ENCODE data around the gene ZNF324.
"Not testable (repeated sequence)": the region's sequence is repeated elsewhere in the genome, so short reads cannot be mapped to it uniquely, and the experiment has no call there.

The ZNF324 gene

DNA sequence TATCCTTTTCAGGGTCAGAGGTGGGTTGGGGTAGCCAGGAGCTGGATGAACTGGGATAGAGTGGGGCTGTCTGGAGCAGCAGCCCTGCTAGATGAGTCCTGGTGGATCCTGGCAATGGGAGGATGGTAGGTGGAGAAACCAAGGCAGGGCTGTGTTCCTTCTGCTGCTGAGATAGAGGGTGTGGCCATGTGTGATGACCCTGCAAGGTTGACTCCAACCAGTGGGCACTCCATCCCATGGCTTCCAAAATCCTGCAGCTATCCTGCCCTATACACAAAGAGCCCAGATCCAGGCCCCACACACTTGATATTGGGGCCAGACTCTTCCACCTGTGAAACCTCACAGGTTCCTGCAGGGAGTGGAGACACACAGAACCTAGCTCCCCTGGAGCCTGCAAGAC is 6.9 kb downstream of the ZNF324 start:
- no peak for DNase-seq

DNA sequence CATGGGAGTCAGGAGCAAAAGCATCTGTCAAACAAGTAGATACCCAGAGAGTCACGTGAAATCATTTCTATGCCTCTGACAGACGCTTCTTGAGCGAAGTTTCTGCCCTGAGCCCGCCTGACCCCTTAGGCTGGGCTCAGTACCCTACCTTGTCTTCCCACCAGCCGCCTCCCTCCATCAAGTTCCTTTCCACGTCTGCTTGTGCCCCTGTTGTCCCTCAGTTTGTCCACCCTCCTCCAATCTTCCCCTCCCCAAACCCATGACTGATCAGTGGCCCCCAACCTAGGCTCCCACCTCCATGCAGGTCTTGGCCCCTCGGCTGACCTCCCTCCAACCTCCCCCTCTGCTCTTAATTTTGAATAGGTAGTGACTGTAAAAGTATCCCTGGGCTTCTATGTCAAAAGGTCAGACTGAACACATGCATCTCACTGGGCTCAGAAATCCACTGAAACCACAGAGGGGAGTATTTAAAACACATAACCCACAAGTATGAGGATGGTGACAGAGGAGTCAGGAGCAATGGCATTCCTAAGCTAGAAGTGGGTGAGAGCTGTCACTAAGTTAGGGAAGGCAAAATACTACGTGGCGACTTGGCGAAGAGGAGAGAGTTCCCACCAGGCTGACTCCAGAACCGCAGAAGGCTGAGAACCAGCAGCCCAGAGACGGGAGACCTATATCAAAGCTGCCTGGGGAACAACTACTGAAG is 7.6 kb downstream of the ZNF324 start:
- no peak for DNase-seq

DNA sequence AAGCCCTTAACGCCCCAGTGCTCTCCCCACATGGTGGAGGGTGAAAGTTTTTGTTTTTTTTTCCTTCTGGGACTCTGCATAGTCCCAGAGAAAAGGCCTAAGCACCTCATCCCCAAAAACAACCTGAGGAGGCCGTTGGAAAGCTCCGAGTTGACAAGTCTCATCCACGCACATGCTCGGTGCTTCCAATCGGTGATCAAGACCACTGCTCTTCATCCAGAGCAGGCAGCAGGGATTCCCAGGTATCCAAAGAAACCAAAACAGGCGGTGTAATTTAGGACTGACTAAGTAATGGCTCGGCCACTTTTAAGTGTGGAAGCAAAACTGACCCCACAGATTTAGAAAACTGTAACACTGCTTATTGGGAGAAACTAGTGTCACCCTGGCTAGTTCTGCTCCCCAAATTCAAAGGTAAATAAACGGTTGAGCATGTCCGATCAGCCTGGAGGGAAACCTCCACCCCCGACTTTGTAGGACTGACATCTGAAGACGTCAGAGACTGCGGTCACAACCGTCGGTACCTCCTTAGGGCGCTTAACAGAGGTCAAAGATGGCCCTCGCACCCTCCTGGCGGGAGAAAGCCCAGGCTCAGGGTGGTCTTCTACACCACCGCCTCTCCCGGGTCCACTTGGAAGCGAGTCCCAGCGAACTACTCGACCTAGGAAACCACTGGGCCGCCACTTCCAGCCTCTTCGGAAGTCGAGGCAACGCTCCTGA is 8.3 kb downstream of the ZNF324 start:
- DNase-seq, result no peak

DNA sequence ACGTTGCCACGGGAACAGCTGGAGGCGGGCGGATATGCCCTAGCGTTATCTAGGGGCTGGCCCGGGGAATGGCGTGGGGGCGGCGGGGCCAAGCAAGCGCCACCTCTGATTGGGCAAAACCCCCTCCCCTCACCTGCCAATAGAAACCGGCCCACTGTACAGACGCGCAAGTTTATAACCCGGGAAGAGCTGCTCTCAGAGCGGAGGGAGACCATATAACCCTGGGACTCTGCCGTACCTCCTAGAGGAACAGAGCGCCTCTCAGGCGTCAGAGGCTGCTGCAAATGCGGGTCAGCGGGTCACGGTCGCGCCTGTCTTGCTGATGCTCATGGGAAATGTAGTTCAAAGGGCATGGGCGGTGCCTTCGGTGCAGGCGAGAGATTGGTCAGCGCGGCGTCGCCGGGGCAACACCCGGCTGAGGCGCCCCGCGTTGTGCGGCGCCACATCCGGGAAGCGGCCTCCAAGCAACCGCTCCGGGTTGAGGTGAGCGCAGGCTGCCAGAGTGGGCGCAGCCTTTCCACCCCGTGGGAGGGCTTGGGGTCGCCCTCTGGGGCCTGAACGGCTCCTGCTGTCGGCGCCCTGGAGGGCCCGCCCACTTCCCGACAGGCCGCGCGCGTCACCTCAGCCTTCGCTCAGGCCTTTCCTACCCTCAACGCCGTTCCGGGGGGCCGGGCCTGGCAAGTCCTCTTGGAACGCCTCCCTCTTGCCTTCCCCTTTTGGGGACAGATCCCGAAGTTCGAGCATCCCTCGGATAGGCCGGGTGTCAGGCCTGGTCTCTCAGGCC is 9.0 kb downstream of the ZNF324 start, which contains the start of gene ZNF446:
TSS of gene ZNF446 (plus strand) at position 639 of the 784 bp plus-strand sequence. CDS start 867 bp downstream, outside the sequence.
- peak; percentile 95 to 96 for DNase-seq

DNA sequence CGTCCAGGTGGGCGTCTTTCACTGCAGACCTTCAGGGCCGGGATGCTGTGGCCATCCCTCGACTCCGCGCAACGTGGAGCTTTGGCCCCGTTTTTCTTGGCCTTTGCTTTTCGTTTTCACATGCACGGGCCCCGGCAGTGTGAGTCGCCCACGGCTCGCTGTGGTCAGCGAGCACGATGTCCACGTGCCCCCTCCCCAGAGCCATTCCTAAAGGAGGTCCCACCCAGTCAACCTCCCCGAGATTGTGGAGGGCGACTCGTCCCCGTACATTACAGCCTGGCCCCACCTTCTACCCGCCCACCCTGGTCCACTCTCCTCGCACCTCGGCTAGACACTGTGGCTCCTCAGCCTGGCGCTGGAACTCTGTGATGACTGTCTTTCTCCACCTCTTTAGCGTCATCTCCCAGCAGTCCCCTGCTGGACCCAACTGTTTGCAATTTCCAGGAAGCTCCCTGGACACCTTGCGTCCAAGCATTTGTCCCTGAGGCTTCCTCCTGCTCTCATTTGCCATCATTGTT is 9.7 kb downstream of the ZNF324 start:
- no peak for DNase-seq

DNA sequence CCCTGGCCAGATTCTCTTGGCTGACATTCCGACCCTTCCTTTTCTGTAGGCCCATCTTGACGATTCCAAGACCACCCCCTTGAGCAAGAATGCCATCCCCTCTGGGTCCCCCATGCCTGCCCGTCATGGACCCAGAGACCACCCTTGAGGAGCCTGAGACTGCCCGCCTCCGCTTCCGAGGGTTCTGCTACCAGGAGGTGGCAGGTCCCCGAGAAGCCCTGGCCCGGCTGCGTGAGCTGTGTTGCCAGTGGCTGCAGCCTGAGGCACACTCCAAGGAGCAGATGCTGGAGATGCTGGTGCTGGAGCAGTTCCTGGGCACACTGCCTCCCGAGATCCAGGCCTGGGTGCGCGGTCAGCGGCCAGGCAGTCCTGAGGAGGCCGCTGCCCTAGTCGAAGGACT is 10.2 kb downstream of the ZNF324 start:
- DNase-seq, result no peak

DNA sequence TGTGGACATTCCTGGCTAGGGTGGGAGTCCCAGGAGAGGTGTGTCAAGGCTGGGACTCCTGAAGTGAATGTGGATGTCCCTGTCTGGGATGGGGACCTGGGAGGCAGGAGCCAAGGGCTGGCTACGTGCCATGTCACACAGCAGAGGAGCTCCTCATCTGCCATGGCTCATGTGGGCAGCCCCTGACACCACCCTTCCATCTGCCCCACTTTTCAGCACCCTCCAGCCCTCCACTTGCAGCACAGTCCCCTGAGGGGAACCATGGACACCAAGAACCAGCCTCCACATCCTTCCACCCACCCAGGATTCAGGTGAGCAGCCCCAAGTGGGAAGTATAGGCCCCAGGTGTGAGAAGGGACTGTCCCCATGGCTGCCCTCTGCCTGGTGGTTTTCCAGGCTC is 11.0 kb downstream of the ZNF324 start:
- DNase-seq, result no peak

DNA sequence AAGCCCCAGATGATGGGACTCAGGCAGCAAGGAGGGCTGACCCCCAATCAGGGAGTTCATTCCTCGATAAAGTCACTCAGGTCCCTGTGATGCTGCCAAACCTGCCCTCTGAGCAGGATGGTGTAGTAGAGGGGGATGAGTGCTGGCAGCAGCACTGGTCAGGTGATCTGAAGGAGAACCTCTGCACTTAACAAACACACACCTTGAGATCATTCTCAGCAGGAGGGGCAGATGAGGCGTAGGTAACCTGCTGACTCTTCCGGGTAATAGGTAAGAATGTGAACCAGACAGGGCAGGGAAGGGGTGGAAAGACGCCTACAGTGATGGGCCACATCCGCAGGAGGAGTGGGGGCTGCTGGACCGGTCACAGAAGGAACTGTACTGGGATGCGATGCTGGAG is 12.4 kb downstream of the ZNF324 start:
- DNase-seq, result no peak

DNA sequence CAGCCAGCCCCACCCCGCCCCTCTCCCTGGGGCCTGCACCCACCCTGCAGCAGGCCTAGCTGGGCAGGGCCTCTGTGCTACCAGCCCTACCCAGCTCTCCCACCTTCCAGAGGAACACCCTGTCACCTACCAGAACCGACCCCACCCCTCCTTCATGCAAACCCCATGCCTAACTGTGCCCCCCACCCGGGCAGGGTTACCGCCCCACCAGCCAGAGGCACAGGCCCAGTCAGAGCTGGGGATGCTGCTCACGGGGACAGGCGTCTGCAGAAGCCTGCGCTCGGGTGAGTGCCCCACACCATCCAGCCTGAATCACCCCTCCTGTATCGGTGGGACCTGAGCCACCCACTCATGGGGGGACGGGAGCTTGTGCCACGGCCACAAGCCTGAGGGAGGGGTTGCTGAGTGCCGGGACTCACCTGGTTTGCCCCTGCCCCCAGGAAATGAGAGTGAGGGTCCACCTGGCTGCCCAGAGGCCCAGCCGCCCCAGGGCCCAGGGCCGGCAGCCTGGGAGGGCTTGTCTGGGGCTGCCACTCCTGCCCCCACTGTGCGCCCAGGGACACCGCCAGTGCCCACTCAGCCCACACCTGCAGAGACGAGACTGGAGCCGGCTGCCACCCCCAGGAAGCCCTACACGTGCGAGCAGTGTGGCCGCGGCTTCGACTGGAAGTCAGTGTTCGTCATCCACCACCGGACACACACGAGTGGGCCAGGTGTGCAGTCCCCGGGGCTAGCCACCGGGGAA is 13.0 kb downstream of the ZNF324 start:
- DNase-seq, result no peak

DNA sequence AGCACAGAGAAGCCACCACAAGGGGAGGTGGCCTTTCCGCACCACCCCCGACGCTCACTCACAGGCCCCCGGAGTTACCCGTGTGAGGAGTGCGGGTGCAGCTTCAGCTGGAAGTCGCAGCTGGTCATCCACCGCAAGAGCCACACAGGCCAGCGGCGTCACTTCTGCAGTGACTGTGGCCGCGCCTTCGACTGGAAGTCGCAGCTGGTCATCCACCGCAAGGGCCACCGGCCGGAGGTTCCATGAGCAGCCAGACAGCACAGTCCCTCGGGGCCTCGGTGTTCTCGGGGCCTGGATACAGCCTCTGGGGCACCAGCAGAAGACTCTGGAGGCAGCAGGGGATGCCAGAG is 13.6 kb downstream of the ZNF324 start:
- DNase-seq, result no peak

DNA sequence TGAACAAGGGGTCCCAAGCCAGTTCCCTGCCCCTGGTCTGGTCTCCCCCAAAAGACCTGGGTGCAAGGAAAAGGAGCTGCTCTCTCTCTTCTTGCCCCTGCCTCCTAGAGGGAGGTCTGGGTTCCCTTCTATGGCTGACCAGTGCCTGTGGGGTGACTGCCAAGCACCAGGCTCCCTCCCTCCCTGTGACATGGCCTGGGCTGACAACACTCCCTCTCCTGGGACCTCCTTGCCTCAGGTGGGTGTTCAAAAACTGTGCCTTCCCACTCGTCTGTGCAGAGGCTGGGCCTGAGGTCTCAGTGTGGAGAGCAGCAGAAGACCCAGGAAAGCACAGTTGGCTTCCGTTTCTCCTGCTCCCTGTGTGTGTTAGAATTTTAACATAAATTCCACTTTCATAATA is 14.0 kb downstream of the ZNF324 start:
- no peak for DNase-seq

DNA sequence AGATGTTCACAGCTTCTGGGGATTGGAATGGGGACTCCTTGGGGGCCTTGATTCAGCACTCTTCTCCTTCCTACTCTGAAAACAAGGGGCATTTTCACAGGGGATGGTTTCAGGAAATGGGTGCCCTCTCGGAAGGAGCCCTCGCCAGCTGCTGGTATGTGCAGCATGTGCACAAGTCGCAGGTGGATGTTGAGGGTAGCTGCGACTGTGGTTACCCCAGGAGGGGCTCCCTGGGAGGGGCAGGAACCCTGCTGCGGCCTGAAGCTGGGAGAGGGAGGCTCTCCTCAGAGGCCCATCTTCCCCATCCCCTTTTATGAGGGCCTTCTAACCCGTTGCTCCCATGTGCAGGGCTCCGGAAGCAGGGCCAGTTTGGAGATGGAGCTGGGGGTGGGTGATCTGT is 15.5 kb downstream of the ZNF324 start:
- no peak for DNase-seq

DNA sequence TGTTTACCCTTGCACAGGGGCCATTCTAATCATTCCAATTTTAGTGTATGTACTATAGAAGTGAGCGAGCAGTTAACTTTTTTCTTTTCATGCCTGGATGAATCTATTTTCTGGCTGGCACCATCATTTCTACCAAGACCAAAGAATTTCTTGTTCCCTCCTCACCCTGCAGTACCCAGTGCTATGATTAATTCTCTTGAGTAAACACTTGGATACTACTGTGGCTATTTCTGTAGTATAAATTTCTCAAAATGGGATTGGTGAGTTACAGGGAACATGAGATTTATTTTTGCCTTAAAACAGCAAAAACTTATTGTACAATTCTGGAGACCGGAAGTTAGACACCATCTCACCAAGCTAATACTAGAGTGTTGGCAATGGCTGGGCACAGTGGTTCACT is 16.9 kb downstream of the ZNF324 start:
- DNase-seq, result no peak

DNA sequence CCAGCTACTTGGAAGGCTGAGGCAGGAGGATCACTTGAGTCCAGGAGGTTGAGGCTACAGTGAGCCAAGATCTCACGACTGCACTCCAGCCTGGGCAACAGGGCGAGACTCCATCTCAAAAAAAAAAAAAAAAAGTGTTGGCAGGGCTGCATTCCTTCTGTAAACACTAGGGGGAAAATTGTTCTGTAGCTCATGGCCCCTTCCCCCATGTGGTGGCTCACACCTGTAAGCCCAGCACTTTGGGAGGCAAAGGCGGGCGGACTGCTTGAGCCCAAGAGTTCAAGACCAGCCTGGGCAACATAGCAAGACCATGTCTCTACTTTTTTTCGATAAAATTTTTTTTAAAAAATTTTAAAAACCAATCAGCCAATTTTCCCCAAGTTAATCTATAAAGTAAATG is 17.5 kb downstream of the ZNF324 start:
- DNase-seq, result not testable (repeated sequence)

DNA sequence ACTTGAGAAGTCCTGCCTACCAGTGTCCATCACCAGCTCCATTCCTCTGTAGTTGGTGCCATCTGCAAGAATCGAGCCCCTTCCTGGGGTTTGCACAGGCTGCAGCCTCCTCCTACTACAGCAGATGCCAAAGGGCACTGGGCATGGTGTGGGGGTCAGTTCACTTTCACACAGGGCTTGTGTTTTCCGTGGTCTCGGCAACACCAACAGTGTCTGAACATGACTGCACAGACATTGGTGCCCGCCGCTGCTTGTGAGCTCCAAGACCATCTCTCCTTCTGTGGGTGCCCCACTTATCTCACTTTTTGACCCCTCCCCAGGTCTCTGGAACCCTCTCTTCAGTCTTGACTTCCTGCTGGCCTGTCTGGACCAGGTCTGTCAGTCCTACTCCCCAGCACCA is 24.5 kb downstream of the ZNF324 start:
- DNase-seq, result no peak

DNA sequence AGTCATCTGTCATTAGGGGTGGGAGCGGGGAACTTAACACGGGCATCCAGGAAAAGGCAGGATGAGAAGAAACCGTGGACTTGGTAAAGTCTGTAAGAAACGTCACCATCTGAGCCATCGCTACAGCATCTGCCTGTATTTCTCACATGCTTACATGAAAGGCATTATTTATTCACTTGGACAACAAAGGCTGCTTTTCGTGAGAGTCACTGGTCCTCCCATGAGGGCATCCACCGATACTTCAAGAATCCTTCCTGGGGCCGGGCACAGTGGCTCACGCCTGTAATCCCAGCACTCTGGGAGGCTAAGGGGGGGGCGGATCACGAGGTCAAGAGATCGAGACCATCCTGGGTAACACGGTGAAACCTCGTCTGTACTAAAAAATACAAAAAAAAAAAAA is 25.4 kb downstream of the ZNF324 start:
- no peak for DNase-seq

DNA sequence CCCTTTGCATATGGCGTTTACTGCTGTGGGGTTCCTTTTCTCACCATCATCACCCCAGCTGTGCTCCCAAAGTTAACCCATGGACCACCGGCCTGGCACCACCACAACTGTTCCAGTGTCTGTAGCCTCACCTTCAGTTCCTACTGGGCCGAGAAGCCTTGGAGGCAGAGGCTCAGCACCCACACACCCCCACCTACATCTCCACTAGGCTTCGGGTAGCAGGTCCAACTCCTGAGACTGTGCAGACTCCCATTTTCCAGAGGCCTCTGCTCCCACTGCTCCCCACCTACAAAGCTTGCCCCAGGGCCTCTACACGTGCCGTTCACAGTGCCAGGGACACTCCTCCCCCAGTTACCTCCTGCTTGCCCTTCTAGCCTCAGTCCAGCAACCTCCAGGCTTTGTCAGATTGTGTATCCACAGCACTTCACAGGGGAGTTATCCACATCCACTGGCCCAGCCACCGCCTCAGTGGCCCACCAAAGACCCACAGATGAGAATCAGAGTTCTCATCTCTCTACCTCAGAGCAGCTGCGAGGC is 30.8 kb downstream of the ZNF324 start:
- DNase-seq, result no peak

DNA sequence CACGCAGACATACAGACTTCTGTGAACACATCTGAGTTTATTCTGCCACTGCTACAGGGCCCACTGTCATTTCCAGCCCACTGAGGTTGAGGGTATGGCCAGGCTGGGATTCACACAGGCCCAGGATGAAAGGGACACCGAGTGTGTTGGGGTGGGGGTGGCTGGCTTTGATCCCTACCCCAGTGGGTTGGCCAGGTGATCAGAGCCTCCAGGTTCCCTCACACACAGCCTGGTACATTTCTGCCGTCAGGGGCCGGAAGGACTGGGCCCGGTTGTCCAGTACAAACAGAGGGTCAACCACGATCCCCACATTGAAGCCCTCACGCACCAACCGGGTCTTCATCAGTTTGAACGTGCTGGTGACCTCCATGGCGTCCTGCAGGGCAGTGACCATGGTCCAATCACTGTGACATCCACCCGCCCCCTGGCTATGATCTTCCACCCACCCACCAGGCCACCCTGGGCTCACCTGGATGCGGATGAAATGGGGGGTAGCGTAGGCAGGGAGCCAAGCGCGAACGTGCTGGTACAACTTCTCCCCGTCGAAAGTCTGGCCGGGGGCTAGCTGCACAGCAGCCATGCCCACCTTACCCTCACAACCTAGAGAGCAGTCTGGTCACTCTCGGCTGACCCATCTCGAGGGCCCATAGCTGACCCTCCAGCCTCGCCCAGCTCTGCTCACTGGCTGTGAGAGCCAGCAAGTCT is 31.6 kb downstream of the ZNF324 start:
- DNase-seq, result no peak

DNA sequence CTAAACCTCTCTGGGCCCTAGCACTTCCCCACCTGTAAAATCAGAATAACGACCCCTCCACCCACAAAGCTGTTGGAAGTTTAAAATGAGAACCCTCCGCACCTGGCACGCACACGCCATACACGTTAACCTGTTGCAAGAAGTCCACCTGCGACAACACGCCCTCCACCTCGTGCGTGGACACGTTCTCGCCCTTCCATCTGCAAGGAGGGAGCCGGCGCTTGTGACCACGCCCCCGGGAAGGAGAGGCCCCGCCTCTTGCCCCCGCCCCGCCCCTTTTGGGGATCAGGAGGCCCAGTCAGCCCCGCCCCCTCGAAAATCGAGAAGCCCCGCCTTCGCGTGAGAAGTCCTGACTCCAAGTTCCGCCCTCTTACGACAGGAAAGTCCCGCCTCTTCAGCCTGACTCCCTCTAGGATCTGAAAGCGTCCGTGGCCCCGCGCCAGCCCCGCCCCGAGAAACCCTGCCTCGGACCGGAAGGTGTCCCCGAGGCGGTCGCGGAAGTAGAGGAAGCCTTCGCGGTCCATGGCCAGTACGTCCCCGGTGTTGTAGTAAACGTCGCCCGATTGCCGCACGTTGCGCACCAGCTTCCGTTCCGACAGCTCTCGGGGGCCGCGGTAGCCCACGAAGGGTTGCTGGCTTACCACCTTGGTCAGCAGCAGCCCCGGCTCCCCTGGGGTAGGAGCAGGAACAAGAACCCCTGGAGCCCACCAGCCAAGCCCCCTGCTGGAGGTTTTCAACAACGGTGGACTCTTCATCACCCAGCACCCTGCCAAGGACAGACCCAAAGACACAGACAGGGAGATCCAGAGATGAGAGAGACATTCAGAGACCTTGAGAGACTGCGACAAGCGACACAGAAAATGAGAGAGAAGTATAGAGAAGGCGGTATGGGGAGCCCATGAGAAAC is 32.4 kb downstream of the ZNF324 start:
- peak; percentile 99 for DNase-seq

DNA sequence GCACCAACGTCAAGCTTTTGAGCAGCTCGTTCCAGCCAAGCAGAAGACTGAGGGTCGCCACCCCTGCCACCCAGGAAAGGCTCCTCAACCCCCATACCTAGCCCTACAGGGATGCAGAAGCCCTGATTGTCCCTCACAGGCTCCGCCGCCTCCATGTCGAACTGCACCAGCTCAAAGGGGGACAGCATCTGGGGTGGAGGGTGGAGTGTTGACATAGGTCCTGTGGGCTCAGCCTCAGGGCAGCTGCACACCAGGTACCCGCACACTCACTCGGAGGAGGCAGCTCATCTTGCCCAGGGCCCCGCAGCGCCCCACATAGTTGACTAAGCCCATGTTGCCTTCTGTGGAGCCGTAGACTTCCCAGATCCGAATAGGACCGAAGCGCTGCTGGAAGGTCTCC is 33.4 kb downstream of the ZNF324 start:
- DNase-seq, result no peak
